ENCODE results near the gene PIGN. TPM values are rescaled to one million over a fixed set of nuclear protein-coding genes. Genes with fewer than 3 reads are reported as not detected.

The PIGN gene
- total RNA-seq, 2 experiments from 2014 or later = 9.6 to 11.7 TPM

DNA sequence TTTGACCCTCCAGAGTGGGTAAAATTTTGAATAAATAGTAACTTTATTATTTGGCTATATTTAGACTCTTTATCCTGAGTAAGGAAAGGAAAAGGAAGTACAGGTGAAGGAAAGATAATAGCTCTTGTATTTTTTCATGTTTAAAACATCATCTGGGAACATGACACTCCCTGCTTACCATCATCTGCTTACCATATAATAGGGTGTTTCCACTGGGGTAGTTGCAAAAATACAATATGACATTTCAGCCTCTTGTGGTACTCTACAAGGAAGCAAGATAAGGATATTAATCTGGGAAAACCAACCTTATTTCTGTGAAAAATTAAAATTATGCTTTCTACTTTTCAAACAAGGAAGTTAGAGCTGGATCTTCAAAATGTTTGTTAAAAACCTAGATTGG is 10.1 kb upstream of the PIGN start:
- Histone ChIP-seq H3K27ac (ENCODE audit: low read depth in 1 of 2, low read length in 2 of 2) (no peak overlapping the region), H3K4me1 (ENCODE audit: insufficient read depth, low read length) (peaks cover 5% of the 10 kb centered on the region), H3K27me3 (ENCODE audit: control insufficient read depth in 1 of 2, insufficient read depth in 2 of 2, low read length in 2 of 2) (no peaks in the 10 kb centered on the region), H3K4me3 (ENCODE audit: low read length) (no peak overlapping the region), H3K36me3 (ENCODE audit: insufficient read depth, low read length) (no peaks in the 10 kb centered on the region), H3K9me3 (ENCODE audit: control insufficient read depth in 1 of 2, insufficient read depth in 1 of 2, low read length in 2 of 2) (no peaks in the 10 kb centered on the region)
- CTCF ChIA-PET = interaction anchor here (1.6 kb wide), 1 partner anchor 9 kb away, joined by 3 read pairs; the partner anchor contains the start of gene RELCH
- no peak for DNase-seq
- H3K27me3 Mint-ChIP-seq = no peaks in the 10 kb centered on the region
- peaks cover 84% of the 10 kb centered on the region for H3K4me1 Mint-ChIP-seq (ENCODE audit: low read depth)
- H3K4me3 Mint-ChIP-seq = no peak overlapping the region
- no peak overlapping the region for H3K27ac Mint-ChIP-seq
- intact Hi-C loops (cut with DNase I, micrococcal nuclease) = no loop called here
- no peak for ATAC-seq (ENCODE audit: poor library complexity)
- no peaks in the 10 kb centered on the region for H3K9me3 Mint-ChIP-seq
- H3K36me3 Mint-ChIP-seq (ENCODE audit: low read depth) = peaks cover 16% of the 10 kb centered on the region
- POLR2A ChIA-PET = interaction anchor here (2.3 kb wide), 1 partner anchor 9 kb away, joined by 9 read pairs; the partner anchor contains the start of genes PIGN and RELCH
- TF ChIP-seq, protein P1, sequence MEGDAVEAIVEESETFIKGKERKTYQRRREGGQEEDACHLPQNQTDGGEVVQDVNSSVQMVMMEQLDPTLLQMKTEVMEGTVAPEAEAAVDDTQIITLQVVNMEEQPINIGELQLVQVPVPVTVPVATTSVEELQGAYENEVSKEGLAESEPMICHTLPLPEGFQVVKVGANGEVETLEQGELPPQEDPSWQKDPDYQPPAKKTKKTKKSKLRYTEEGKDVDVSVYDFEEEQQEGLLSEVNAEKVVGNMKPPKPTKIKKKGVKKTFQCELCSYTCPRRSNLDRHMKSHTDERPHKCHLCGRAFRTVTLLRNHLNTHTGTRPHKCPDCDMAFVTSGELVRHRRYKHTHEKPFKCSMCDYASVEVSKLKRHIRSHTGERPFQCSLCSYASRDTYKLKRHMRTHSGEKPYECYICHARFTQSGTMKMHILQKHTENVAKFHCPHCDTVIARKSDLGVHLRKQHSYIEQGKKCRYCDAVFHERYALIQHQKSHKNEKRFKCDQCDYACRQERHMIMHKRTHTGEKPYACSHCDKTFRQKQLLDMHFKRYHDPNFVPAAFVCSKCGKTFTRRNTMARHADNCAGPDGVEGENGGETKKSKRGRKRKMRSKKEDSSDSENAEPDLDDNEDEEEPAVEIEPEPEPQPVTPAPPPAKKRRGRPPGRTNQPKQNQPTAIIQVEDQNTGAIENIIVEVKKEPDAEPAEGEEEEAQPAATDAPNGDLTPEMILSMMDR (IDR thresholded peaks at IDR 0.05) = no peak

- H3K9me3 Mint-ChIP-seq = no peaks in the 10 kb centered on the region
- H3K4me3 Mint-ChIP-seq = no peak overlapping the region
- no peaks in the 10 kb centered on the region for H3K27me3 ChIP-seq (ENCODE audit: control insufficient read depth in 1 of 2, insufficient read depth in 2 of 2, low read length in 2 of 2)
- H3K36me3 Mint-ChIP-seq (ENCODE audit: low read depth) = peaks cover 24% of the 10 kb centered on the region
- DNase-seq (no peak), ATAC-seq (ENCODE audit: poor library complexity) (no peak)
- intact Hi-C loops (cut with DNase I, micrococcal nuclease) = no loop called here
- POLR2A ChIA-PET = interaction anchor here (1.1 to 2.3 kb wide), 2 partner anchors 9 kb away, joined by 4 to 9 read pairs; partner anchors contain the start of genes PIGN and RELCH
- CTCF ChIA-PET = no interaction called here
- H3K9me3 ChIP-seq (ENCODE audit: control insufficient read depth in 1 of 2, insufficient read depth in 1 of 2, low read length in 2 of 2) = no peaks in the 10 kb centered on the region
- H3K36me3 ChIP-seq (ENCODE audit: insufficient read depth, low read length) = no peaks in the 10 kb centered on the region
- peaks cover 8% of the 10 kb centered on the region for H3K4me1 ChIP-seq (ENCODE audit: insufficient read depth, low read length)
- no peak overlapping the region for H3K27ac ChIP-seq (ENCODE audit: low read depth in 1 of 2, low read length in 2 of 2)
- H3K27me3 Mint-ChIP-seq = no peaks in the 10 kb centered on the region
- H3K4me1 Mint-ChIP-seq (ENCODE audit: low read depth) = peaks cover 92% of the 10 kb centered on the region
- TF ChIP-seq, protein P1 (IDR thresholded peaks at IDR 0.05) = no peak
- H3K27ac Mint-ChIP-seq = no peak overlapping the region
- H3K4me3 ChIP-seq (ENCODE audit: low read length) = no peak overlapping the region
These were observed 9.2 kb upstream of the PIGN start for GRCh38 chr18:62196079-62196478.

DNA sequence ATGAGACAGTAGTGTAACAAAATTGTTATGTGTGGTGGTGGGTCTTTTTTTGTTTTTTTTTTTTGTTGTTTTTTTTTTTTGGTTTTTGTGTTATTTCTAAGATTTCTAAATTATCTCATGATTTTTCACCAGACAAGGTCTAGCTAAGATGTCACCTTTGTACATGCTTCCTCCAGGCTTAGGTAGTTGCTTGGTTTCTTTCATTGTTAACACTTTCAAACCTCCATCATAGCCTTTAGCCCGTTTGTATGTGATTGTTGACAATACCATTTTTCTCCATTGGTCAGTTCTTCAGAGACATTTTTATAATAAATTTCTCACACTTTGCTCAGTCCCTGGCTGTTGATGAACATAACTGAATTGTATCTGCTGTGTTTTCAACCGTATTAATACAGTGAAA is 2.4 kb upstream of the PIGN start:
- Histone ChIP-seq H3K36me3 (ENCODE audit: insufficient read depth, low read length) (no peaks in the 10 kb centered on the region), H3K9me3 (ENCODE audit: control insufficient read depth in 1 of 2, insufficient read depth in 1 of 2, low read length in 2 of 2) (no peaks in the 10 kb centered on the region), H3K4me1 (ENCODE audit: insufficient read depth, low read length) (peaks cover 29% of the 10 kb centered on the region), H3K4me3 (ENCODE audit: low read length) (peak overlapping the region; percentile 76), H3K27me3 (ENCODE audit: control insufficient read depth in 1 of 2, insufficient read depth in 2 of 2, low read length in 2 of 2) (no peaks in the 10 kb centered on the region), H3K27ac (ENCODE audit: low read depth in 1 of 2, low read length in 2 of 2) (no peak overlapping the region)
- DNase-seq (no peak), ATAC-seq (ENCODE audit: poor library complexity) (no peak)
- ChIA-PET POLR2A (no interaction called here), CTCF (no interaction called here)
- TF ChIP-seq, protein P1 (IDR thresholded peaks at IDR 0.05) = no peak
- no peaks in the 10 kb centered on the region for H3K27me3 Mint-ChIP-seq
- peak overlapping the region; percentile 97 for H3K4me3 Mint-ChIP-seq
- H3K9me3 Mint-ChIP-seq = no peaks in the 10 kb centered on the region
- H3K4me1 Mint-ChIP-seq (ENCODE audit: low read depth) = peaks cover 90% of the 10 kb centered on the region
- H3K36me3 Mint-ChIP-seq (ENCODE audit: low read depth) = peaks cover 54% of the 10 kb centered on the region
- no peak overlapping the region for H3K27ac Mint-ChIP-seq
- intact Hi-C loops (cut with DNase I, micrococcal nuclease) = loop anchor here (2.0 to 10.0 kb wide), 7 partner anchors 14 to 1786 kb away; partner anchors contain the start of genes PHLPP1 (in 2 of the 2), KDSR (in 1 of the 2), SERPINB8 (in 1 of the 2) and VPS4B (in 1 of the 2)
